Tibial artery (tissue), 4 donors: ENCODE results near the gene RAP2A.

Experiments
- DNase-seq, 2 donors: peaks; one replicate each; pipeline ENCODE4 v3.0.0-alpha.2; 2019
- H3K27ac ChIP-seq, 2 donors: fragments of 200-600 bp; sonication (generic) in 1 of 2; 1 replicate in 1 of 2; 2 replicates in 1 of 2; pipeline ENCODE4 v1.5.1; 2018 to 2019; ENCODE audit warnings: mild to moderate bottlenecking in 1 of 2
- H3K27me3 ChIP-seq, 2 donors: fragments of 200-600 bp; sonication (generic) in 1 of 2; one replicate each; pipeline versions ENCODE4 v1.5.1 to v1.6.0; 2016 to 2019
- H3K36me3 ChIP-seq, 3 donors: fragments of 200-600 bp; sonication (generic) in 2 of 3; one replicate each; pipeline ENCODE4 v1.5.1; 2016 to 2019; ENCODE audit warnings: mild to moderate bottlenecking in 2 of 3
- H3K4me1 ChIP-seq, 4 donors: fragments of 200-600 bp; sonication (generic) in 2 of 4; 1 replicate in 3 of 4; 2 replicates in 1 of 4; pipeline ENCODE4 v1.5.1; 2016 to 2019
- H3K4me3 ChIP-seq, 2 donors: fragments of 200-600 bp; sonication (generic) in 1 of 2; 1 replicate in 1 of 2; 2 replicates in 1 of 2; pipeline ENCODE4 v1.5.1; 2018 to 2019; ENCODE audit warnings: mild to moderate bottlenecking in 2 of 2
- H3K9me3 ChIP-seq, 3 donors: fragments of 200-600 bp; sonication (generic) in 1 of 3; one replicate each; pipeline ENCODE4 v1.5.1; 2016 to 2019
- CTCF ChIP-seq, 2 experiments: fragments of 200-600 bp in 1 of 2; fragments of 450-650 bp in 1 of 2; IDR thresholded peaks; one replicate each; pipeline ENCODE4 v1.5.1; 2017 to 2019; ENCODE audit warnings: antibody characterized with exemption in 2 of 2, mild to moderate bottlenecking in 1 of 2, moderate library complexity in 1 of 2
- intact Hi-C: fragments of 100-400 bp; cut with DNase I; formaldehyde crosslinking; loops from one replicate; pipeline ENCODE4 v1.15.0; 2023; ENCODE audit warnings: low total_unique reads

Gene RAP2A

GRCh38 chr13:97502706-97503105, 68.7 kb downstream of the RAP2A start:
- TF ChIP-seq CTCF (IDR thresholded peaks at IDR 0.05), result no peak
- DNase-seq, result no peak
- H3K27ac ChIP-seq, result no peak overlapping the region
- H3K4me1 ChIP-seq, result peaks cover 0 to 12% (median 3%) of the 10 kb centered on the region in 4 donors
- intact Hi-C loops, result no loop called here
- no peaks in the 10 kb centered on the region for H3K27me3 ChIP-seq
- no peak overlapping the region for H3K4me3 ChIP-seq
- no peaks in the 10 kb centered on the region for H3K9me3 ChIP-seq
- H3K36me3 ChIP-seq, result no peaks in the 10 kb centered on the region

DNA sequence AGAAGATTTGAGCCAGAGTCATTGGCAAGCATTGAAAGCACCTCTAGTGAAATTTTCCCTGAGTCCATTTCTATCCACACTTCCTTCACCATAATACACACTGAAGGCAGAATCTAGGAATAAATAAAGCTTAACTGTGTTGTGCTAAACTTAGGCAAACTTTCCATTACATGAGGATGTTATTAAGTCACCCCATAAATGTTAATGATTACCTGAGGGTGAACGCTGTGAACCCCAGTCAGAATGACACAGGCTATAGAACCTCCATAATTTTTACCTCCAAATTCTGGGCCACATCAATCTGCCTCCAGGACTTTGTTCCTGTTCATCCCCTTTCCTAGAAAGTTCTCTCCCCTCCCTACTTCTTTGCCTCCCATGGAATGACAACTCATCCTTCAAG, 71.0 kb downstream of the RAP2A start:
- Histone ChIP-seq H3K9me3 (peaks cover 0 to 1% (median 0%) of the 10 kb centered on the region in 3 donors), H3K4me1 (peaks cover 0 to 12% (median 3%) of the 10 kb centered on the region in 4 donors), H3K27me3 (no peaks in the 10 kb centered on the region), H3K27ac (no peak overlapping the region), H3K4me3 (no peak overlapping the region), H3K36me3 (no peaks in the 10 kb centered on the region)
- DNase-seq, result no peak
- no peak for TF ChIP-seq CTCF (IDR thresholded peaks at IDR 0.05)
- intact Hi-C loops, result no loop called here

- TF ChIP-seq CTCF (IDR thresholded peaks at IDR 0.05), result no peak
- intact Hi-C loops, result no loop called here
- peaks cover 0 to 7% (median 0%) of the 10 kb centered on the region in 3 donors for H3K9me3 ChIP-seq
- H3K27ac ChIP-seq, result no peak overlapping the region
- no peaks in the 10 kb centered on the region for H3K27me3 ChIP-seq
- peaks cover 0 to 12% (median 3%) of the 10 kb centered on the region in 4 donors for H3K4me1 ChIP-seq
- no peak for DNase-seq
- no peaks in the 10 kb centered on the region for H3K36me3 ChIP-seq
- no peak overlapping the region for H3K4me3 ChIP-seq
These were observed 72.5 kb downstream of the RAP2A start for GRCh38 chr13:97506511-97506910.

DNA sequence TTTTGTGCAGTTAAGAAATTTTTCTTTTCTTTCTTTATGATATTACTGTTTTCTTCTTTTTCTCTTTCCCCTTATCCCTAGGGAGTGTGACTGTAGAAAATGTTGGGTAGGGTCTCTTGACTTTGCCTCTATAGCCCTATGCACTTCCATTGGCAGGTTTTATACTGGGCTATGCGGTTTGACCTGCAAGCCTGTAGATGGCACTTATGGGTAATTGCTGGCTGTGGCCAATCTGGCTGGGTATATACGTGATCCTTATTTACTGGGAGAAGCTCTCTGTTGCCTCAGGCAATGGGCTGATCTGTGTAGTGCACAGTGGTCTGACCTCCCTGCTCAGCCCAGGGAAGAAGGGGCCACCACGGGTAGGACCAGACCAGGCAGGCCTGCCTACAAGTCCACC, 78.8 kb downstream of the RAP2A start:
- no peak overlapping the region for H3K27ac ChIP-seq
- no peak for TF ChIP-seq CTCF (IDR thresholded peaks at IDR 0.05)

GRCh38 chr13:97515643-97516042, 81.7 kb downstream of the RAP2A start:
- H3K4me3 ChIP-seq, result no peak overlapping the region
- no peak for TF ChIP-seq CTCF (IDR thresholded peaks at IDR 0.05)
- no peak overlapping the region for H3K27ac ChIP-seq
- no peaks in the 10 kb centered on the region for H3K27me3 ChIP-seq
- H3K9me3 ChIP-seq, result peaks cover 0 to 4% (median 0%) of the 10 kb centered on the region in 3 donors
- no peaks in the 10 kb centered on the region for H3K36me3 ChIP-seq
- no peak for DNase-seq
- H3K4me1 ChIP-seq, result no peaks in the 10 kb centered on the region
- intact Hi-C loops, result no loop called here

More for the DNA sequence above, 78.8 kb downstream of the RAP2A start:
- Histone ChIP-seq H3K36me3 (no peaks in the 10 kb centered on the region), H3K9me3 (peaks cover 0 to 11% (median 0%) of the 10 kb centered on the region in 3 donors), H3K27me3 (no peaks in the 10 kb centered on the region), H3K4me1 (no peaks in the 10 kb centered on the region), H3K4me3 (no peak overlapping the region)
- intact Hi-C loops, result no loop called here
- DNase-seq, result no peak

DNA sequence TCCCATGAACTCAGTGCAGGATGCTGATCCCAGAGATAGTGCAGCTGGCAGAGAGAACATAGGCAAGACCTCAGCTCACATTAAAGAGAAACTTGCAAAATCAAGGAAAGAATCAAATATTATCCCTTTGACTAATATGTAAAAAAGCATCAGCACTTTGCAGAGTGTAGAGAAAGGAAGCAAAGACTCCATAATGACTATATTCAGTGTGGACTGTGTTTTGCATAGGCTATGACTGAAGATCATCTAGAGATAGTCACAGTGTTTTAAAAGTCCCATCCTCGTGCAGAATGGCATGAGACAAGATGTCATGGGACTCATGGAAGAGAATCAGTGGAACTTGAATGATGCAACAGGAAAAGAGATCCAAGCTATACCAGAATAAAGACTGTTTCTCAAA, 84.0 kb downstream of the RAP2A start:
- no peak for DNase-seq
- intact Hi-C loops, result no loop called here
- Histone ChIP-seq H3K4me3 (no peak overlapping the region), H3K27me3 (no peaks in the 10 kb centered on the region), H3K36me3 (no peaks in the 10 kb centered on the region), H3K27ac (no peak overlapping the region), H3K4me1 (no peaks in the 10 kb centered on the region), H3K9me3 (no peaks in the 10 kb centered on the region)
- no peak for TF ChIP-seq CTCF (IDR thresholded peaks at IDR 0.05)
